Mononuclear cell (primary cell): ENCODE measurements around the gene SIVA1. TPM values are rescaled to one million over a fixed set of nuclear protein-coding genes. Genes with fewer than 3 reads are reported as not detected.

Experiments
- H3K27me3 ChIP-seq: 2 replicates; pipeline ENCODE4 v1.6.0; 2011; ENCODE audit warnings: low read length, control low read depth; ENCODE audit not compliant: insufficient read depth
- H3K4me1 ChIP-seq: 2 replicates; pipeline ENCODE4 v1.5.1; 2011; ENCODE audit warnings: mild to moderate bottlenecking, low read length, control low read depth; ENCODE audit not compliant: insufficient read depth
- H3K4me3 ChIP-seq: 2 replicates; pipeline ENCODE4 v1.5.1; 2011; ENCODE audit warnings: mild to moderate bottlenecking, low read length, moderate library complexity
- H3K9me3 ChIP-seq: 2 replicates; pipeline ENCODE4 v1.5.1; 2011; ENCODE audit warnings: low read depth, mild to moderate bottlenecking, control low read depth, low read length
- total RNA-seq: library from RNA; depleted of rRNA; stranded (reverse); fragments of >200 nt; gene quantifications from one replicate; pipeline ENCODE4 v1.2.3, GENCODE V29; 2012

SIVA1 gene
- total RNA-seq, 1 donor = 66.9 TPM

GRCh38 chr14:104715416-104715815, 37.5 kb upstream of the SIVA1 start:
- Histone ChIP-seq H3K9me3 (no peaks in the 10 kb centered on the region), H3K27me3 (no peaks in the 10 kb centered on the region), H3K4me3 (no peak overlapping the region), H3K4me1 (no peaks in the 10 kb centered on the region)

- Histone ChIP-seq H3K27me3 (no peaks in the 10 kb centered on the region), H3K4me1 (no peaks in the 10 kb centered on the region)
These were observed 37.1 kb upstream of the SIVA1 start for GRCh38 chr14:104715871-104716270.

GRCh38 chr14:104717137-104717536, 35.8 kb upstream of the SIVA1 start:
- no peak overlapping the region for H3K4me3 ChIP-seq
- no peaks in the 10 kb centered on the region for H3K27me3 ChIP-seq
- H3K9me3 ChIP-seq = no peaks in the 10 kb centered on the region
- no peaks in the 10 kb centered on the region for H3K4me1 ChIP-seq

More at GRCh38 chr14:104715871-104716270, 37.1 kb upstream of the SIVA1 start:
- H3K4me3 ChIP-seq = no peak overlapping the region
- no peaks in the 10 kb centered on the region for H3K9me3 ChIP-seq

GRCh38 chr14:104717646-104718045, 35.3 kb upstream of the SIVA1 start:
- Histone ChIP-seq H3K4me3 (no peak overlapping the region), H3K27me3 (no peaks in the 10 kb centered on the region), H3K9me3 (no peaks in the 10 kb centered on the region), H3K4me1 (no peaks in the 10 kb centered on the region)

- Histone ChIP-seq H3K4me1 (peaks cover under 1% of the 10 kb centered on the region), H3K4me3 (no peak overlapping the region), H3K27me3 (no peaks in the 10 kb centered on the region), H3K9me3 (no peaks in the 10 kb centered on the region)
These were observed 34.8 kb upstream of the SIVA1 start for GRCh38 chr14:104718147-104718546.

- H3K9me3 ChIP-seq = no peaks in the 10 kb centered on the region
- peaks cover 7% of the 10 kb centered on the region for H3K4me1 ChIP-seq
- no peaks in the 10 kb centered on the region for H3K27me3 ChIP-seq
- H3K4me3 ChIP-seq = no peak overlapping the region
These were observed 34.1 kb upstream of the SIVA1 start for GRCh38 chr14:104718871-104719270.

GRCh38 chr14:104719343-104719742, 33.6 kb upstream of the SIVA1 start:
- no peaks in the 10 kb centered on the region for H3K27me3 ChIP-seq
- no peak overlapping the region for H3K4me3 ChIP-seq
- peaks cover 7% of the 10 kb centered on the region for H3K4me1 ChIP-seq
- no peaks in the 10 kb centered on the region for H3K9me3 ChIP-seq

GRCh38 chr14:104721505-104722431, 31.2 kb upstream of the SIVA1 start:
- no peaks in the 10 kb centered on the region for H3K27me3 ChIP-seq
- H3K4me3 ChIP-seq = no peak overlapping the region
- peaks cover 13% of the 10 kb centered on the region for H3K4me1 ChIP-seq
- no peaks in the 10 kb centered on the region for H3K9me3 ChIP-seq

- Histone ChIP-seq H3K4me1 (peaks cover 13% of the 10 kb centered on the region), H3K9me3 (no peaks in the 10 kb centered on the region), H3K4me3 (peak overlapping the region; percentile 63), H3K27me3 (no peaks in the 10 kb centered on the region)
These were observed 29.9 kb upstream of the SIVA1 start for GRCh38 chr14:104722938-104723650.

GRCh38 chr14:104723651-104724406, 29.1 kb upstream of the SIVA1 start, which contains the start of gene ADSS1:
TSS of gene ADSS1 (plus strand) at chr14:104724229. CDS start at chr14:104724271, 42 bp downstream.
- H3K4me1 ChIP-seq = peaks cover 13% of the 10 kb centered on the region
- H3K9me3 ChIP-seq = no peaks in the 10 kb centered on the region
- no peaks in the 10 kb centered on the region for H3K27me3 ChIP-seq
- H3K4me3 ChIP-seq = peak within 1 kb of the TSS; percentile 63

GRCh38 chr14:104724407-104724980, 28.5 kb upstream of the SIVA1 start:
- Histone ChIP-seq H3K27me3 (no peaks in the 10 kb centered on the region), H3K4me3 (peak overlapping the region; percentile 37), H3K9me3 (no peaks in the 10 kb centered on the region), H3K4me1 (peaks cover 13% of the 10 kb centered on the region)

GRCh38 chr14:104724981-104725771, 27.8 kb upstream of the SIVA1 start:
- Histone ChIP-seq H3K4me3 (no peak overlapping the region), H3K9me3 (no peaks in the 10 kb centered on the region), H3K4me1 (peaks cover 13% of the 10 kb centered on the region), H3K27me3 (no peaks in the 10 kb centered on the region)

GRCh38 chr14:104725772-104726548, 27.0 kb upstream of the SIVA1 start:
- no peaks in the 10 kb centered on the region for H3K27me3 ChIP-seq
- H3K4me1 ChIP-seq = peaks cover 13% of the 10 kb centered on the region
- H3K4me3 ChIP-seq = no peak overlapping the region
- no peaks in the 10 kb centered on the region for H3K9me3 ChIP-seq
